Endodermal cell (in vitro differentiated cells): Measurements from ENCODE around the gene PNISR. TPM values are rescaled to one million over a fixed set of nuclear protein-coding genes. Genes with fewer than 3 reads are reported as not detected.

Experiments used
- DNase-seq: peaks from one replicate; pipeline ENCODE4 v3.0.0-alpha.2; 2017
- H3K27ac ChIP-seq: 2 replicates; pipeline ENCODE4 v1.5.1; 2013; ENCODE audit warnings: mild to moderate bottlenecking, low read depth, low read length, moderate library complexity
- H3K27me3 ChIP-seq: 2 replicates; pipeline ENCODE4 v1.6.1; 2013; ENCODE audit warnings: mild to moderate bottlenecking, low read length, moderate library complexity; ENCODE audit not compliant: insufficient read depth, control insufficient read depth, poor library complexity, severe bottlenecking
- H3K36me3 ChIP-seq: 2 replicates; pipeline ENCODE4 v1.7.0; 2013; ENCODE audit warnings: mild to moderate bottlenecking, low read length, moderate library complexity; ENCODE audit not compliant: control insufficient read depth, insufficient read depth
- H3K4me1 ChIP-seq: one replicate; pipeline ENCODE4 v1.7.0; 2013; ENCODE audit warnings: low read length; ENCODE audit not compliant: control insufficient read depth, insufficient read depth
- H3K4me3 ChIP-seq: 2 replicates; pipeline ENCODE4 v1.5.1; 2013; ENCODE audit warnings: mild to moderate bottlenecking, low read length, moderate library complexity
- H3K9ac ChIP-seq: 2 replicates; pipeline ENCODE4 v1.6.1; 2013; ENCODE audit warnings: mild to moderate bottlenecking, low read length, moderate library complexity; ENCODE audit not compliant: poor library complexity, severe bottlenecking; ENCODE audit errors: extremely low read depth
- H3K9me3 ChIP-seq: 2 replicates; pipeline ENCODE4 v1.6.1; 2013; ENCODE audit warnings: mild to moderate bottlenecking, low read length, moderate library complexity; ENCODE audit not compliant: control insufficient read depth
- H3K27ac Mint-ChIP-seq: 2 replicates; pipeline ENCODE4 v1.8.0; 2020; ENCODE audit warnings: mixed read lengths
- H3K27me3 Mint-ChIP-seq: 2 replicates; pipeline ENCODE4 v1.8.0; 2021; ENCODE audit warnings: mild to moderate bottlenecking, mixed read lengths; ENCODE audit not compliant: insufficient read depth
- H3K36me3 Mint-ChIP-seq: 2 replicates; pipeline ENCODE4 v1.8.0; 2020; ENCODE audit warnings: low read depth, mixed read lengths
- H3K4me1 Mint-ChIP-seq: 2 replicates; pipeline ENCODE4 v1.8.0; 2020; ENCODE audit warnings: mixed read lengths
- H3K4me3 Mint-ChIP-seq: 2 replicates; pipeline ENCODE4 v1.8.0; 2020; ENCODE audit warnings: mild to moderate bottlenecking, moderate library complexity, mixed read lengths
- H3K9me3 Mint-ChIP-seq: 2 replicates; pipeline ENCODE4 v1.8.0; 2020; ENCODE audit warnings: mild to moderate bottlenecking, mixed read lengths
- WGBS, 2 experiments: methylation state at CpG; one replicate each; pipeline versions ENCODE4 v1.1.5 to v1.1.7; 2013; ENCODE audit warnings: missing lambda C conversion rate in 2 of 2, mixed read lengths in 1 of 2; ENCODE audit not compliant: insufficient coverage in 1 of 2, insufficient read length in 1 of 2; 5-methylcytosine and 5-hydroxymethylcytosine counted together
- total RNA-seq, 2 donors: library from RNA; stranded (reverse); fragmentation: NEBNext Ultra II Directional in 1 of 2; extraction: Animal tissue kit (Norgen Biotek cat#: 25700) in 1 of 2; gene quantifications; 2 replicates in 1 of 2; 3 replicates in 1 of 2; pipeline ENCODE4 v1.2.1, GENCODE V29; 2021
- TF ChIP-seq, protein P1 (sequence below): fragments of 200-600 bp; sonication (generic); conservative IDR thresholded peaks from 2 replicates; pipeline ENCODE4 v1.5.0; 2021; ENCODE audit warnings: antibody characterized with exemption, mild to moderate bottlenecking

Gene PNISR
- total RNA-seq, 2 donors from 2014 or later = 150 to 197 TPM

DNA sequence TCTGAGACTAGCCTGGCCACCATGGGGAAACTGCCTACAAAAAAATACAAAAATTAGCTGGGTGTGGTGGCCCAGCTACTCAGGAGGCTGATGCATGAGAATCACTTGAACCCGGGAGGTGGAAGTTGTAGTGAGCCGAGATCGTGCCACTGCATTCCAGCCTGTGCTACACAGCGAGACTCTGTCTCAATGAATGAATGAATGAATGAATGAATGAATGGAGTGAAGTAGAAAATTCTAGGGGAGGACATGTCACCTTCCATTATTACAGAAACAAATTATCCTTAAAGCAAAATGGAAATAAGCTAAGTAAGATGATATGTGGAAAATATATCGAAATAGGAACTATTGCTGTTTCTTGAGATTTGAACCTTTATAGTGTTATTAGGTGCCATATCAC is 2.9 kb upstream of the PNISR start:
- 89 to 98% methylated on average over 1 to 4 of the region's 5 CpGs for WGBS, 2 experiments
- no peak for DNase-seq
- no peak overlapping the region for H3K4me3 ChIP-seq
- no peaks in the 10 kb centered on the region for H3K9me3 ChIP-seq
- H3K4me1 Mint-ChIP-seq = peaks cover 38% of the 10 kb centered on the region
- no peak overlapping the region for H3K27ac ChIP-seq
- no peak overlapping the region for H3K4me3 Mint-ChIP-seq
- no peaks in the 10 kb centered on the region for H3K27me3 Mint-ChIP-seq
- H3K27ac Mint-ChIP-seq = no peak overlapping the region
- no peaks in the 10 kb centered on the region for H3K27me3 ChIP-seq
- H3K36me3 ChIP-seq = peaks cover 17% of the 10 kb centered on the region
- TF ChIP-seq, protein P1, sequence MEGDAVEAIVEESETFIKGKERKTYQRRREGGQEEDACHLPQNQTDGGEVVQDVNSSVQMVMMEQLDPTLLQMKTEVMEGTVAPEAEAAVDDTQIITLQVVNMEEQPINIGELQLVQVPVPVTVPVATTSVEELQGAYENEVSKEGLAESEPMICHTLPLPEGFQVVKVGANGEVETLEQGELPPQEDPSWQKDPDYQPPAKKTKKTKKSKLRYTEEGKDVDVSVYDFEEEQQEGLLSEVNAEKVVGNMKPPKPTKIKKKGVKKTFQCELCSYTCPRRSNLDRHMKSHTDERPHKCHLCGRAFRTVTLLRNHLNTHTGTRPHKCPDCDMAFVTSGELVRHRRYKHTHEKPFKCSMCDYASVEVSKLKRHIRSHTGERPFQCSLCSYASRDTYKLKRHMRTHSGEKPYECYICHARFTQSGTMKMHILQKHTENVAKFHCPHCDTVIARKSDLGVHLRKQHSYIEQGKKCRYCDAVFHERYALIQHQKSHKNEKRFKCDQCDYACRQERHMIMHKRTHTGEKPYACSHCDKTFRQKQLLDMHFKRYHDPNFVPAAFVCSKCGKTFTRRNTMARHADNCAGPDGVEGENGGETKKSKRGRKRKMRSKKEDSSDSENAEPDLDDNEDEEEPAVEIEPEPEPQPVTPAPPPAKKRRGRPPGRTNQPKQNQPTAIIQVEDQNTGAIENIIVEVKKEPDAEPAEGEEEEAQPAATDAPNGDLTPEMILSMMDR = no peak
- no peak overlapping the region for H3K9ac ChIP-seq
- no peaks in the 10 kb centered on the region for H3K9me3 Mint-ChIP-seq
- H3K4me1 ChIP-seq = peaks cover 3% of the 10 kb centered on the region
- peaks cover 14% of the 10 kb centered on the region for H3K36me3 Mint-ChIP-seq

DNA sequence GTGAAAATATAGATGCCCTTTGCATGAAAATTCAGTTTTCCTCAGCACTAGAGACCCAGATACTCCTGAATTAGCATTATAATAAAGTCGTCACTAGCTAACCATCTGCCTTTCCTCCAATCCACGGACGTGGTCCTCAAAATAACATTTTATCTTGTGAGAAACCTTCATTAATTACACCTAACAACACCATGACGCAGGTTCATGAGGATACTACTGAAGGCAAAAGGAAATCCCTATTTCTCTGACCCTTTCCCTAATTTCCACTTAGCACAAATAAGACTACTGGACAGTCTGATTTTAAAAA is 1.3 kb upstream of the PNISR start:
- H3K27ac Mint-ChIP-seq = peak overlapping the region; percentile 99
- H3K4me3 Mint-ChIP-seq = peak overlapping the region; percentile 98
- H3K9ac ChIP-seq = peak overlapping the region; percentile 98
- H3K9me3 ChIP-seq = no peaks in the 10 kb centered on the region
- 41 to 57% methylated on average over 4 of the region's 4 CpGs for WGBS, 2 experiments
- H3K4me1 ChIP-seq = peaks cover 3% of the 10 kb centered on the region
- peak overlapping the region; percentile 97 for H3K27ac ChIP-seq
- peaks cover 45% of the 10 kb centered on the region for H3K4me1 Mint-ChIP-seq
- H3K27me3 ChIP-seq = no peaks in the 10 kb centered on the region
- H3K36me3 Mint-ChIP-seq = peaks cover 25% of the 10 kb centered on the region
- TF ChIP-seq, protein P1 = no peak
- DNase-seq = no peak
- no peaks in the 10 kb centered on the region for H3K9me3 Mint-ChIP-seq
- peaks cover 27% of the 10 kb centered on the region for H3K36me3 ChIP-seq
- H3K27me3 Mint-ChIP-seq = no peaks in the 10 kb centered on the region
- peak overlapping the region; percentile 93 for H3K4me3 ChIP-seq

DNA sequence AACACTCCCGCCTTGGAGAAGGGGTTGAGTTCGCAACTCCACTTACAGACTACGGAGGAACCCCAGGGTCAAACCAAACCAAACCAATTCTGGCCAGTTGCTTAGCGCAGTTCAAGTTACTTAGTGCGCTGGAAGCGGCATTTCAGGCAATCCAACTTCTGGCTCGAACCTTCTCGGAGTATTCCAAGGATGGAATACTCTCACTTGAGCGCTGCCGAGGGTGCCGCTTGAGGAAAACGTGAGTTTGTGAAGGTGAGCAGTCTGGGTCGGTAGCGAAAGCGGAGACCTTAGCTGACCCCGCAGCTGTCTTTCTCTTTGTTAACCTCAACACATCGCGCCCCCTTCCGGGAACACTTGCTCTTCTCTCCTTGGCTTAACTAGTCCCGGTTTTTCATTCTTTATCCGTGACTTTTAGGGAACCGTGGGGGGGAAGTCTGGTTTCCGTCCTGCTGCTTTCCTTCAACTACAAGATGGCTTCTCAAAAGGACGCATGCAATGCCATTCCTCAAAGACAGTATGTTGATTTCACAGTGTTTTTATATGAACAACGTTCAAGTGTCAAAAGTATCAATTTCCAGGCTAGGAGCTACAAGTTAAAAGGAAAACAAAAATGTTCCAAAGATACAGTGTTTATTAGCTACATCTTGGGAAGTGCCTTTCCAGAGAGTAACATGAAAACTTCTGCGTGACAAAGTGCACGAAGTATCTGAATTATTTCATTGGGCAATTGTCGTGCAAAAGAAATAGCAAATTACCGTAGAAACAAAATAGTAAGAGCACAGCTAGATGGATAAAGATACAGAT is 741 bp upstream of the PNISR start:
- Histone ChIP-seq H3K27me3 (no peaks in the 10 kb centered on the region), H3K27ac (peak overlapping the region; percentile 97), H3K4me3 (peak overlapping the region; percentile 93), H3K9me3 (no peaks in the 10 kb centered on the region), H3K36me3 (peaks cover 28% of the 10 kb centered on the region), H3K9ac (peak overlapping the region; percentile 98), H3K4me1 (peaks cover 3% of the 10 kb centered on the region)
- TF ChIP-seq, protein P1 = peak; percentile 73
- Mint-ChIP-seq H3K27ac (peak overlapping the region; percentile 99), H3K27me3 (no peaks in the 10 kb centered on the region), H3K36me3 (peaks cover 26% of the 10 kb centered on the region), H3K4me1 (peaks cover 50% of the 10 kb centered on the region), H3K4me3 (peak overlapping the region; percentile 98), H3K9me3 (no peaks in the 10 kb centered on the region)
- peak; percentile 98 for DNase-seq
- WGBS, 2 experiments = 2 to 5% methylated on average over 22 to 29 of the region's 29 CpGs
